GM18499 (cell line): Measurements from ENCODE around the gene LIMS1.

Source experiments
- ATAC-seq: cut with Tn5 transposase; IDR thresholded peaks from one replicate; pipeline ENCODE4 v1.9.1; 2021; ENCODE audit warnings: moderate number of reproducible peaks; ENCODE audit not compliant: insufficient read depth, unreplicated experiment

Gene LIMS1

GRCh38 chr2:108612153-108612513 is 77.9 kb downstream of the LIMS1 start:
- ATAC-seq = peak; percentile 64

- ATAC-seq = peak; percentile 64
Observed at GRCh38 chr2:108612514-108613183, 78.4 kb downstream of the LIMS1 start.

DNA sequence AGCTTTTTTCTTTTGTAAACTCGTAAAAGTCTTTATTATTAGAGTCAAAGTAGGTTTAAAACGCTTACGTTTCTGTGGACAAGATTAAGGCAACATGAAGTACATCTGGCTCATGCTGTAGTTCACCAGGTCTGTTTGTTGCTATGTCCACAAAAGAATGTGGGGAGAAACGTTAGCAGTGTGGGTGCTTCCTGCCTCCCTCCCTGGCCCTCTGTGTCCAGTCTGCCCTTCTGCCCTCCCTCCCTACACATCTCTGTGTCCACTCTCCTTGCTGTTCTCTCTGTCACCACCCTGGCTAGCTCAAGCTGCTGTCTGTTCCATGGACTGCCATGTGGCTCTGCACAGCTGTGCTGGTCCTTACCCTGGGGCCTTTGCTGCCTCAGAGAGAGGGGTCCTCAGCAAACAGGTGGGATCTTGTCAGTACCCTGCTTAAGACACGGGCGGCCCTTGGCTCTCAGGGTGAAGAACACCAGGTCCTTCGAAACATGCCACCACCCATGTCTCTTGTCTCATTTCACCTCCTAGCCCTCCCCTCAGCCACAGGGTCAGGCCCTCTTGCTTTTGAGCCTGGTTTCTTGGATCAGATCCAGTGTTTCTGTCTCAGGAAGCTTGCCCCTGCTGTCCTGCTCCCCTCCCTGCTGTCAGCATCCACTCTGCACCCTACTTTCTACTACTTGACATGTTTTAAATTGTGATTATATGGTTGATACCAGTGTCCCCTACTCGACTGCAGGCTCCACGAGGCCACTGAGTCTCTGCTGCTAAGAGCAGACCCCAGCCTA is 79.2 kb downstream of the LIMS1 start:
- no peak for ATAC-seq

GRCh38 chr2:108614043-108614545 is 79.8 kb downstream of the LIMS1 start:
- ATAC-seq = no peak

- ATAC-seq = no peak
Observed at GRCh38 chr2:108614659-108615058, 80.4 kb downstream of the LIMS1 start.

DNA sequence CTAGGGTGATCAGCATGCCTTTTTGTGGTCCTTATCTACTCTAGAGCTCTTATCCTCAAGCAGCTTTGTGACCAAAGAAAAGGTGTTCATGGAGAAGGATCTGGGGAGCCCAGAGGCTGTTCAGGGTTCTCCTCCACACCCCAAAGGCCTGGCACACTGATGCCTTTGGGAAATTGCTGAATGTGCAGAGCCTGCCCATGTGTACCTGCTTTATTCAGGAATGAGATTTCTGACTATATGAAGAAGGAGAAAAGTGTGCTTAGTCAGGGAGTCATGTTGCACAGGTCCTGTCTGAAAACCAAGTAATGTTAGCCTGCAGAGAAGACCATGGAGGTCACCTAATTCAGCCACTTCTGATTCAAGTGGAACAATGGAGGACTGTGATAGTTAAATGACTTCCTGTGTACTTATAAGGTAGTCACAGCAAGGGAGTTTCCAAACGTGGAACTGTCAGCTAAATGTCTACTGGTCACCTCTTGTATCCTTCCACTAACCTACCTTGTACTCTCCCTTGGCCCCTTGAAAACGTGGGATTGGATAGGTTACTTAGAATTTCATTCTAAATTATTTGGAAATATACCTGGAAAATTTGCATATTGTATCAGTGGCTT is 81.3 kb downstream of the LIMS1 start:
- no peak for ATAC-seq

DNA sequence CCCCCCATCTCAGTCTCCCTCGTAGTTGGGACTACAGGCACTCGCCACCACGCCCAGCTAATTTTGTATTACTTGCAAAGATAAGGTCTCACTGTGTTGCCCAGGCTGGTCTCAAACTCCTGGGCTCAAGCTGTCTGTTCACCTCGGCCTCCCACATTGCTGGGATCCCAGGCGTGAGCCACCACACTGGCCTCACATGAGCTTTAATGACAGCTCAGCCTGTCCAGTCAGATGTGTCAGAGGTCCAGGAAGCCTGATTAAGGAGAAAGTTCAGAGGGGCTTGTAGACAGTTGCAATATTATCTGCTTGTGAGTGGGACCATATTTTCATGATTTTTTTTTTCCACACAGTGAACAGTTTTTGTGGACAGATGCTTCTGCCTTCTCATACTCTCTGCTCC is 82.0 kb downstream of the LIMS1 start:
- ATAC-seq = no peak

DNA sequence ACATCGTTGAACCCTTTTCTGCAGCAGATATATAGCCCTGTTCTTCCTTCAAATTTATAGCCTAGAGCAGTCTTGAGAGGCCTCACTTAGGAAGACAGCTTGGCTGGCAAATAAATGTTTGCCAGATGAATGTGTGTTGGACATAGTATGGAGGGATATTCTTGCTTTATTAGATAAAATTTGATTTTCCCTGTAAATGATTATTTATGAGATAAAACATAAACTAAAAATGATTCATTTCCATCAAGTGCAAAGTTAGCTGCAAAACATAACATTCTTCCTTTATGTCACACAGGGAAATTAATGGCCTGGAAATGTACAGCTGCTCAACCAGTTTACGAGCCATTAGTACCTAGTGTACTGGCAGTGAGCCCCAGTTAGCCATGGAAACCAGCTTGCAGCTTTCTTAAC is 82.5 kb downstream of the LIMS1 start:
- no peak for ATAC-seq

- ATAC-seq = no peak
Observed at GRCh38 chr2:108617617-108618016, 83.3 kb downstream of the LIMS1 start.

DNA sequence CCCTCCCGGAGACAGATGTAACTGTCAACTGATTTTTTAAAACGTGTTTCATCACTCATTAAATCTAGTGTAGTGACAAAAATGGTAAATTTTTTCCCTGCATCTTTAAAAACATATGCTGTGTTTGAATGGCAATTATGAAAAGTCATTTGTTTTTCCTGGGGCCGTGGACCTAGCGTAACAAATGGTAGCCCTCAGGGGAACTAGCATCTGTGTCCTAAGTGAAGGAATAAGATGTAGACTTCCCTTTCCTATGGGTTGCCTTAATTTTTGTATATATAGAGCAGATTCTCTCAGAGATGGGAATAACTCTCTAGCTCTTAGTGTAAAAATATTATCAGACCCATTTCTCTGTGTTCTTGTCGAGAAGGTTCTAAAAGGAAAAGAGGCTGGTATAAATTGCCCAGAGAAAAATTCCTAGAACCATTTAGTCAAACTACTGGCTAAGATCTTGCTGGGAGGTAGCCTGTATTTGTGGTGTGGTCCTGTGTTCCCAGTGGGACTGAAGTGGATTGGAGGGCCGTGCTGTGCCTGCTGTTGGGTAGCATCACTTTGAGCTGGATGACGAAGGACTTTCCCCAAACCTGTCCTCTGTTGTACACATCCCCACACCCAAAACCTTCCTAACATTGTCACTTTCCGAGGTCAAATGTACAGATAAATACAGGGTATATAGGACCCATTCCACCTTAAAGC is 85.8 kb downstream of the LIMS1 start:
- ATAC-seq = no peak

- ATAC-seq = no peak
Observed at GRCh38 chr2:108620656-108621055, 86.4 kb downstream of the LIMS1 start.

GRCh38 chr2:108621087-108621559 is 86.9 kb downstream of the LIMS1 start:
- ATAC-seq = peak; percentile 99

DNA sequence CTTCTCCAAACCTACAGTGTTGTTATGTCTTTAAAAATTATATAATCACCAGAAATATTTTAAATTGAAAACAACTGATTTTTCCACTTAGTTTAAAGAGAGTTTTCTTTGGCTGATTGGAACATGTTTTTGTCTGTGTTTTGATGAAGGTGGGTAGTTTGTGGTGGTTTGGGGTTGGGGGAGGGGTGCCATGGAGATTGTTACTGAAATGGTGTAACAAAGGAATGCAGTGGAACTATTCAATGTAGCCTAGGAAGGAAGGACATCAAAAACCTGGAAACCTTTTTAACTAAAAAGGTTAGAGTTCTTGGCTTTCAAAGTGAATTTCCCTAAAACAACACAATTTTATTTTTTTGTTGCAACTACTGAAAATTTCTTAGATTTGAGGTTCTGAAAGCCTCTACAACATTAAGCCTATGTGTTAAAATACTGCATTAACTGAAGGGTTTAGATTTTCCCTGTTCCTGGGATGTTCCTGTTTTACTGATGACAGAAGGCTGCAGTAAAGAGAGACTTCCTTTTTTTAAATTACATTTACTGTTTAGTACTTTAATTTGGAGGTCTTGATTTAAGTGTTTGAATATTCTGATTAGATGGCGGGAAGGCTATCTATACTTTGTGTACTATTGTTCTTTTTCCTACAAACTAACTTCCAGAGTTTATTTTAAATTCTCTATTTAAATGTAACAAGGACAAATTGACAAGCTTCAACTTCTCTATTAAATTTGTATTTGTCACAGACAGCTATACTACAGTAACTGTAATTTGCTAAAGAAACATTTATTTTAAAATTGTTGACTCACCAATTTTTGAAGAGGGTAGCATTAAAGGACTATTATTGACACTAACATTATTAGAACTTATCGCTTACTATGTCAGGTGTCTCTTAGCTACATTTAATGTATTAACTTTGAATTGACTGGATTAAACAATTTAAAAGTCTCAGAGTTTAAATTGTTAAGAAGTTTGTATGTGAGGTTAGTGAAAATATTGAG is 87.7 kb downstream of the LIMS1 start:
- no peak for ATAC-seq

DNA sequence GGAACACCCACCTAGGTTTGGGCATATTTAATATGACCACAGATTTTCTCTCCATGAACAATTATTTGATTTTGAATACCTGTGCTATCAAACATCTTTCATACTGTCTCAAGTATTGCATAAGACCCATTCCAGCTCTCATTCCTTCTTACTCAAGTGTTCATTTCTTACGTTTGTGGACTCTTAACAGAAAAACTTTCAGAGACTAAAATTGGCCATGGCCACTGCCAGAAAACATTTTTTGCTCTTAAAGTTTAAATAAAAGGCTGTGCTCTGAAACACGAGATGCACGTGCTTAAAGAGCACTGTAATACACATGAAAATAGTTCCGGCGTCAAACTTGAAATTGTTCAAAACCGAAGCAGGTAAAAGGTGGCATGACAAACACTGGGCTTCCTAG is 89.3 kb downstream of the LIMS1 start:
- ATAC-seq = no peak

DNA sequence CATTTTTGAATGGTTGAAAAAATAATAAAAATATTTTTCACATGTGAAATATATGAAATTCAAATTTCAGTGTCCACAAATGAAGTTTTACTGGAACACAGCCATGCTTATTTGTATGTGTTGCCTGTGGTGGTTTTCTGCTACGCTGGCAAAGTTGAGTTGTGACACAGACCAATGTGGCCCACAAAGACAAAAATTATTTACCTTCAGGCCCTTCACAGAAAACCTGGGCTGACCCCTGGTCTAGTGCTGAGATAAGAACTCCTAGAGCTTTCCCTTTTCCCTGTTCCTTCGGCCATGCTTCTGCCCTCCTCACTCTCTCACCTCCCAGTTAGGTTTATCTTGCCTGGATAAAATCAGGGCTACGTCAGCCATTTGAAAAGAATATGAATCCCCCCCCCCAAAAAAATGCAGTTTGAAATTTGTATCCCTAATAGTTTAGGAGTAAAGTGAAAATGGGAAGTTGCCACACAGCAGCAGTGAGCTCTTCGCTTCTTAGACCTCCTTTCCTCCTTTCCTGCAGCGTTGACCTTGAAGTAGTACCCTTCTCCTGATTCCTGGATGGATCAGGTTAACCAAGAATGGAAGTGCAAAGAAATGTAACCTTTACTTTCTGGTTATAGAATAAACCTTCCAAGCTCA is 91.0 kb downstream of the LIMS1 start:
- no peak for ATAC-seq

DNA sequence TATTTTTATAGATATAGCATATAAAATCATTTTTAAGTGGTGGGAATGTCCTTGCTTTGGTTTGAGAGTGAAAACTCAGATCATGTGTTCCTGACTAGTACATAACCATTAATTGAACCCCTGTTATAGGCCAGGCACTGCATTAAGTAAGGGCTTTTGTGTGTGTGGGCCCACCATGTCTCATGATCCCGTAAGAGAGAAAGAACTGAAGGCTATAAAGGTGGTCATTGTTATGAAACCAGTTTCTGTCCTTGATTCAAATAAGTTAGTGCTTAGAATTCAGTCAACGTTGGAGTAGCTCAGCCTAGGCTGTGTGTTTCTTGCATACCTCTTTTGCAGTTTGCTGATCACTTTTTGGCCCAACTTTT is 91.5 kb downstream of the LIMS1 start:
- no peak for ATAC-seq

DNA sequence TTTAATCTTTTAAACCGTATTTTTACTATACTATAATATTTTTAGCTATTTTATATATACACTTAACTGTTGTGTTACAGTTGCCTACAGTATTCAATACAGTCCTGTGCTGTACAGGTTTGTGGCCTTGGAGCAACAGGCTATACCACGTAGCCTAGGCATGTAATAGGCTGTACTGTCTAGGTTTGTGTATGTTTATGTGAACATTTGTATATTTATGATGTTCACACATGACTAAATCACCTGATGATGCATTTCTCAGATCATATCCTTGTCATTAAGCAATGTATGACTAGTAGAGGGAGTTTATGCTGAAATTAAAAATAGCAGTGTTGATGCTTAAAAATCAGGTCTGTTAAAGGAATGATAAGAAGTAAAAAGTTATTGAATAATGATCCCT is 92.7 kb downstream of the LIMS1 start:
- ATAC-seq = no peak

GRCh38 chr2:108627911-108628567 is 93.8 kb downstream of the LIMS1 start:
- ATAC-seq = no peak

DNA sequence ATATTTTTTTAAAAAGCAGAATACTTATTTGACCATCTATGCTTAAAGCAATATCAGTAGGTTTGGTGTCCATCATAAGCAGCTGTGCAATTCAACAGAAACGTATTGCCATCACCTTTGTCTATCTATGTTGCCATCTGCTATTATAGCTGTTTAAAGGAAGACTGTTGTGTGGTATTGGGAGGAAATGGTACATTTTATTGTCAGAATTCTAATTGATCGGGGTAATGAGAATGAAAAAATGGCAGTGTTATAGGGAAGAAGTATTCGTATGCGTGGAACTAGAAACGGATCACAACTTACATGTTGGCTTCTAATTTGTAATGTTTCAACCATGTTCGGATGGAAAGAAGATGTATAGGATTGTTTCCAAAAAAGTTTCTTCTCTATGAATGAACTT is 94.7 kb downstream of the LIMS1 start:
- ATAC-seq = no peak
